ENCODE measurements around the gene ITGA1.

The ITGA1 gene

GRCh38 chr5:52773342-52773741 lies 14.4 kb upstream of the ITGA1 start:
- no peak for DNase-seq

GRCh38 chr5:52774005-52774410 lies 13.7 kb upstream of the ITGA1 start:
- DNase-seq: no peak

GRCh38 chr5:52776116-52776515 lies 11.6 kb upstream of the ITGA1 start:
- no peak for DNase-seq

- DNase-seq: no peak
These were observed 10.5 kb upstream of the ITGA1 start for GRCh38 chr5:52777186-52777585.

- DNase-seq: no peak
These were observed 8.9 kb upstream of the ITGA1 start for GRCh38 chr5:52778781-52779180.

- DNase-seq: no peak
These were observed 8.5 kb upstream of the ITGA1 start for GRCh38 chr5:52779213-52779612.

GRCh38 chr5:52783226-52783959 lies 4.3 kb upstream of the ITGA1 start:
- DNase-seq: no peak

GRCh38 chr5:52784737-52785136 lies 3.0 kb upstream of the ITGA1 start:
- no peak for DNase-seq

- DNase-seq: no peak
These were observed 1.3 kb upstream of the ITGA1 start for GRCh38 chr5:52786391-52786790.

- DNase-seq: no peak
These were observed 642 bp upstream of the ITGA1 start for GRCh38 chr5:52786949-52787599.

- DNase-seq: no peak
These were observed 747 bp downstream of the ITGA1 start for GRCh38 chr5:52788505-52788821.

- no peak for DNase-seq
These were observed 1.7 kb downstream of the ITGA1 start for GRCh38 chr5:52789378-52789777.

- DNase-seq: no peak
These were observed 2.1 kb downstream of the ITGA1 start for GRCh38 chr5:52789851-52790250.

GRCh38 chr5:52791366-52791765 lies 3.6 kb downstream of the ITGA1 start:
- DNase-seq: no peak

- DNase-seq: no peak
These were observed 6.8 kb downstream of the ITGA1 start for GRCh38 chr5:52794519-52794918.

GRCh38 chr5:52796031-52796430 lies 8.3 kb downstream of the ITGA1 start:
- DNase-seq: no peak

- DNase-seq: no peak
These were observed 8.9 kb downstream of the ITGA1 start for GRCh38 chr5:52796516-52797103.

GRCh38 chr5:52798938-52799337 lies 11.2 kb downstream of the ITGA1 start:
- no peak for DNase-seq

GRCh38 chr5:52799358-52799982 lies 11.8 kb downstream of the ITGA1 start:
- DNase-seq: no peak

- DNase-seq: peak; percentile 65
These were observed 12.3 kb downstream of the ITGA1 start for GRCh38 chr5:52799983-52800393.

- no peak for DNase-seq
These were observed 12.9 kb downstream of the ITGA1 start for GRCh38 chr5:52800394-52801213.

- DNase-seq: no peak
These were observed 13.6 kb downstream of the ITGA1 start for GRCh38 chr5:52801329-52801728.

Measured in NCI-H1436 treated with DMSO at 0.1 percent for 48 hours (cell line).